C4-2B (cell line): ENCODE data around the gene ACYP1.

ENCODE experiments used
- ZFX ChIP-seq: fragments of 450-650 bp; IDR thresholded peaks from 2 replicates; pipeline ENCODE4 v1.6.1; 2017
- TF ChIP-seq, protein P1 (sequence below): fragments of 450-650 bp; conservative IDR thresholded peaks from 2 replicates; pipeline ENCODE4 v1.5.1; 2017; ENCODE audit warnings: mild to moderate bottlenecking

DNA sequence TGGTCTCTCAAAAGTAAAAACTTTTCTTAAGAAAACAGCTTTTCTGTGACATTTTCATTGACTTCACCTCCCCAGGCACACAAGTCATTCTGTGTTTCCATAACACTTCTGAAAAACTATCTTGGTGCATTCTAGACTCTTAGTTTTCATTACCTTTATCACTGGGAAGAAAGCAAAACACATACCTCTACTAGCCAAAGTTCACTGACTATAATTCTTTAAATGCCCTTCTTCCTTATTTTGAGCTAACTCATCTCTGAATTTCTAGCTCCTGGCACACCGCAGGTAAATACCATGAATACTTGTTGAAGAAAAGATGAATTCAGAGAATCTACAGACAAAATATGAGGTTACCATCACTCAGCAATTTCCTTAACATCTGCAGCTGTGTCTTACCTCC lies 33.7 kb downstream of the ACYP1 start:
- TF ChIP-seq, protein P1, sequence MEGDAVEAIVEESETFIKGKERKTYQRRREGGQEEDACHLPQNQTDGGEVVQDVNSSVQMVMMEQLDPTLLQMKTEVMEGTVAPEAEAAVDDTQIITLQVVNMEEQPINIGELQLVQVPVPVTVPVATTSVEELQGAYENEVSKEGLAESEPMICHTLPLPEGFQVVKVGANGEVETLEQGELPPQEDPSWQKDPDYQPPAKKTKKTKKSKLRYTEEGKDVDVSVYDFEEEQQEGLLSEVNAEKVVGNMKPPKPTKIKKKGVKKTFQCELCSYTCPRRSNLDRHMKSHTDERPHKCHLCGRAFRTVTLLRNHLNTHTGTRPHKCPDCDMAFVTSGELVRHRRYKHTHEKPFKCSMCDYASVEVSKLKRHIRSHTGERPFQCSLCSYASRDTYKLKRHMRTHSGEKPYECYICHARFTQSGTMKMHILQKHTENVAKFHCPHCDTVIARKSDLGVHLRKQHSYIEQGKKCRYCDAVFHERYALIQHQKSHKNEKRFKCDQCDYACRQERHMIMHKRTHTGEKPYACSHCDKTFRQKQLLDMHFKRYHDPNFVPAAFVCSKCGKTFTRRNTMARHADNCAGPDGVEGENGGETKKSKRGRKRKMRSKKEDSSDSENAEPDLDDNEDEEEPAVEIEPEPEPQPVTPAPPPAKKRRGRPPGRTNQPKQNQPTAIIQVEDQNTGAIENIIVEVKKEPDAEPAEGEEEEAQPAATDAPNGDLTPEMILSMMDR, result no peak
- TF ChIP-seq ZFX, result no peak
